ENCODE measurements around the gene DHODH. TPM values are rescaled to one million over a fixed set of nuclear protein-coding genes. Genes with fewer than 3 reads are reported as not detected.

The DHODH gene
- total RNA-seq, 1 donor from 2014 or later: 5.2 TPM

DNA sequence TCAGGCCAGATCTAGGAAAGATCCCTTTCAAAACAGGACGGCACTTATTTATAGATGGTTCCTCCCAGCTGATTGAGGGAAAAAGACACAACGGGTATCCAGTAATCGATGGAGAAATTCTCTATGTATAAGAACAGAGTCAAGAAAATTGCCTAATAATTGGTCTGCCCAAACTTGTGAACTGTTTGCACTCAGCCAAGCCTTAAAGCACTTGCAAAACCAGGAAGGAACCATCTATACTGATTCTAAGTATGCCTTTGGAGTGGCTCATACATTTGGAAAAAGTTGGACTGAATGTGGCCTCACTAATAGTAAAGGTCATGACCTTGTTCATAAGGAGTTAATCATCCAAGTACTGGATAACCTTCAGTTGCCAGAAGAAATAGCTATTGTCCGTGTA, 60.4 kb downstream of the DHODH start:
- no peaks in the 10 kb centered on the region for H4K20me1 ChIP-seq (ENCODE audit: insufficient read depth, low read length)
- no peak overlapping the region for H3K9ac ChIP-seq (ENCODE audit: low read length)
- H3K9me3 Mint-ChIP-seq (ENCODE audit: unreplicated experiment): peaks cover 8% of the 10 kb centered on the region
- no peaks in the 10 kb centered on the region for H3K36me3 ChIP-seq (ENCODE audit: insufficient read depth, low read length)
- H3K4me2 ChIP-seq (ENCODE audit: low read length): no peak overlapping the region
- H3K79me2 ChIP-seq (ENCODE audit: insufficient read depth, low read length): no peaks in the 10 kb centered on the region
- FAIRE-seq: no peak
- peaks cover 5% of the 10 kb centered on the region for H3K27me3 Mint-ChIP-seq (ENCODE audit: low read depth, unreplicated experiment)
- no peak for TF ChIP-seq CTCF (IDR thresholded peaks at IDR 0.05; ENCODE audit: insufficient read depth, low read depth, low read length)
- TF ChIP-seq EZH2 (IDR thresholded peaks at IDR 0.05; ENCODE audit: insufficient read depth, low read length): no peak
- H3K27ac Mint-ChIP-seq (ENCODE audit: unreplicated experiment): no peak overlapping the region
- H3K36me3 Mint-ChIP-seq (ENCODE audit: low read depth, unreplicated experiment): peaks cover 6% of the 10 kb centered on the region
- no peak overlapping the region for H3K27ac ChIP-seq (ENCODE audit: low read depth, low read length)
- no peak overlapping the region for H3K4me3 ChIP-seq (ENCODE audit: insufficient read depth, low read depth, low read length)
- H3K27me3 ChIP-seq (ENCODE audit: insufficient read depth, low read length): no peaks in the 10 kb centered on the region
- DNase-seq (ENCODE audit: low read depth): no peak
- no peaks in the 10 kb centered on the region for H3K9me3 ChIP-seq (ENCODE audit: insufficient read depth, low read depth, low read length)
- H3K4me1 ChIP-seq (ENCODE audit: insufficient read depth, low read length): no peaks in the 10 kb centered on the region
- H2AFZ ChIP-seq (ENCODE audit: low read depth, low read length): no peak overlapping the region
- H3K4me3 Mint-ChIP-seq (ENCODE audit: unreplicated experiment): no peak overlapping the region
- H3K4me1 Mint-ChIP-seq (ENCODE audit: low read depth, unreplicated experiment): no peaks in the 10 kb centered on the region

DNA sequence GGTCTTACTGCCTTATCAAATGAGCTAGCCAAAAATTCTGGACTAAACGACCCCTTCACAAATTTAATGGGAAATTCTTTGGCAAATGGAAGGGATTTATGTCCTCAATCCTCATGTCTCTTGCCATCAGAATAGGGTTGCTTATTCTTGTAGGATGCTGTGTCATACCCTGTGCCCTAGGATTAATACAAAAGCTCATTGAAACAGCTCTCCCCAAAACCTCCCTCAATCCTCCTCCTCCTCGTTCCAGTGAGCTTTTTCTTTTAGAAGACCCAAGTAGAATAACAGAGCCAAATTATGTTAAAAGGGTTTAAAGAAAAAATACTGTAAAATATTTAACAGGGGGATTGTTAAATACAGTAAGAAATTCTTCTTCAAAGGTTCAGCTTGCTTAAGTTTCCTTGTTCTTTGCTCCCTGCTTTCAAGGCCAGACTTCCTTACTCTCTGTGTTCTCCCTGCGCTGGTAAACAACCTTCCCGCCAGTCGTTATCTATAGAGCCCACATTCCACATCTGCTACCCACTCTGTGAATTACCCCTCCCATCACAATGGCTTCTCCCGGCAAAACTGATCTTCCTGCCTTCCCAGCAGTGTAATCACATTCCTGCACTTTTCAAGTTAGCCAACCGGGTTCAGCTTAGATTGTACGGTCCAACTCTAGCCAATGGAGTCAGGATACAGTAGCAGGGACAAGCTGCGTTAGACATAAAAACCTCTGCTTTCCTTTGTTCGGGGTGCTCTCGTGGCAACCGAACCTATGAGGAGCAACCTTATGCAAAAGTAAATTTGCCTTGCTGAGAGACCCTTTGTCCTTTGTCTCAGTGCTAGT, 64.2 kb downstream of the DHODH start:
- Mint-ChIP-seq H3K9me3 (ENCODE audit: unreplicated experiment) (peaks cover 5% of the 10 kb centered on the region), H3K27ac (ENCODE audit: unreplicated experiment) (peak overlapping the region; percentile 8), H3K4me1 (ENCODE audit: low read depth, unreplicated experiment) (no peaks in the 10 kb centered on the region), H3K36me3 (ENCODE audit: low read depth, unreplicated experiment) (peaks cover 10% of the 10 kb centered on the region), H3K27me3 (ENCODE audit: low read depth, unreplicated experiment) (no peaks in the 10 kb centered on the region), H3K4me3 (ENCODE audit: unreplicated experiment) (no peak overlapping the region)
- TF ChIP-seq CTCF (IDR thresholded peaks at IDR 0.05; ENCODE audit: insufficient read depth, low read depth, low read length) (no peak), EZH2 (IDR thresholded peaks at IDR 0.05; ENCODE audit: insufficient read depth, low read length) (no peak)
- FAIRE-seq (no peak), DNase-seq (ENCODE audit: low read depth) (peak; percentile 9)
- no peaks in the 10 kb centered on the region for H3K4me1 ChIP-seq (ENCODE audit: insufficient read depth, low read length)
- no peaks in the 10 kb centered on the region for H3K36me3 ChIP-seq (ENCODE audit: insufficient read depth, low read length)
- no peak overlapping the region for H3K9ac ChIP-seq (ENCODE audit: low read length)
- H3K4me2 ChIP-seq (ENCODE audit: low read length): no peak overlapping the region
- no peak overlapping the region for H3K4me3 ChIP-seq (ENCODE audit: insufficient read depth, low read depth, low read length)
- no peak overlapping the region for H3K27ac ChIP-seq (ENCODE audit: low read depth, low read length)
- H3K27me3 ChIP-seq (ENCODE audit: insufficient read depth, low read length): no peaks in the 10 kb centered on the region
- no peak overlapping the region for H2AFZ ChIP-seq (ENCODE audit: low read depth, low read length)
- H3K79me2 ChIP-seq (ENCODE audit: insufficient read depth, low read length): no peaks in the 10 kb centered on the region
- H4K20me1 ChIP-seq (ENCODE audit: insufficient read depth, low read length): no peaks in the 10 kb centered on the region
- H3K9me3 ChIP-seq (ENCODE audit: insufficient read depth, low read depth, low read length): no peaks in the 10 kb centered on the region

Data from astrocyte (in vitro differentiated cells and primary cell).